HG02571 (cell line): Measurements from ENCODE around the gene WDR5B.
A peak's percentile ranks its signal among the peaks of the same experiment; 100 is the strongest.
"Not testable (repeated sequence)": the region's sequence is repeated elsewhere in the genome, so short reads cannot be mapped to it uniquely, and the experiment has no call there.

Experiments
- ATAC-seq: cut with Tn5 transposase; IDR thresholded peaks from one replicate; pipeline ENCODE4 v1.9.1; 2021; ENCODE audit warnings: mild to moderate bottlenecking, moderate library complexity; ENCODE audit not compliant: unreplicated experiment

The WDR5B gene

GRCh38 chr3:122415762-122416654, at the start of gene WDR5B:
Gene WDR5B (minus strand): TSS chr3:122416062. CDS start chr3:122415528, 534 bp downstream.
- ATAC-seq, result peak; percentile 87

GRCh38 chr3:122464659-122465058, 48.8 kb upstream of the WDR5B start:
- ATAC-seq, result no peak

- no peak for ATAC-seq
Measured at GRCh38 chr3:122462406-122462805, 46.5 kb upstream of the WDR5B start.

- no peak for ATAC-seq
Measured at GRCh38 chr3:122461806-122462205, 45.9 kb upstream of the WDR5B start.

- no peak for ATAC-seq
Measured at GRCh38 chr3:122458992-122459391, 43.1 kb upstream of the WDR5B start.

- no peak for ATAC-seq
Measured at GRCh38 chr3:122457706-122458105, 41.8 kb upstream of the WDR5B start.

GRCh38 chr3:122456074-122456473, 40.2 kb upstream of the WDR5B start:
- ATAC-seq, result no peak

- ATAC-seq, result no peak
Measured at GRCh38 chr3:122451371-122451770, 35.5 kb upstream of the WDR5B start.

GRCh38 chr3:122448218-122448617, 32.4 kb upstream of the WDR5B start:
- ATAC-seq, result not testable (repeated sequence)

GRCh38 chr3:122444491-122444887, 28.6 kb upstream of the WDR5B start:
- not testable (repeated sequence) for ATAC-seq

- ATAC-seq, result not testable (repeated sequence)
Measured at GRCh38 chr3:122443762-122444490, 28.1 kb upstream of the WDR5B start.

- ATAC-seq, result no peak
Measured at GRCh38 chr3:122443090-122443489, 27.2 kb upstream of the WDR5B start.

- ATAC-seq, result no peak
Measured at GRCh38 chr3:122435950-122436349, 20.1 kb upstream of the WDR5B start.

GRCh38 chr3:122430371-122430770, 14.5 kb upstream of the WDR5B start:
- no peak for ATAC-seq

- ATAC-seq, result no peak
Measured at GRCh38 chr3:122427857-122428471, 12.1 kb upstream of the WDR5B start.

- no peak for ATAC-seq
Measured at GRCh38 chr3:122421836-122422235, 6.0 kb upstream of the WDR5B start.

GRCh38 chr3:122421101-122421500, 5.2 kb upstream of the WDR5B start:
- ATAC-seq, result no peak

GRCh38 chr3:122416966-122417365, 1.1 kb upstream of the WDR5B start:
- no peak for ATAC-seq

GRCh38 chr3:122415104-122415744, 638 bp downstream of the WDR5B start:
- ATAC-seq, result peak; percentile 44

GRCh38 chr3:122414391-122414790, 1.5 kb downstream of the WDR5B start:
- ATAC-seq, result no peak

GRCh38 chr3:122410639-122411038, 5.2 kb downstream of the WDR5B start:
- ATAC-seq, result no peak
